Smooth muscle cell (in vitro differentiated cells): ENCODE measurements around the gene SOX15. TPM values are rescaled to one million over a fixed set of nuclear protein-coding genes. Genes with fewer than 3 reads are reported as not detected.
A peak's percentile ranks its signal among the peaks of the same experiment; 100 is the strongest.

Experiments used
- DNase-seq: peaks from one replicate; lab custom pipeline; 2025; ENCODE audit not compliant: unreplicated experiment; lab: John Stamatoyannopoulos, UW
- H2AFZ ChIP-seq: fragments of 200-600 bp; sonication (generic); 2 replicates; pipeline ENCODE4 v1.6.0; 2016; ENCODE audit warnings: antibody characterized with exemption, low read depth, mild to moderate bottlenecking
- H3F3A ChIP-seq: fragments of 200-600 bp; sonication (generic); 2 replicates; pipeline ENCODE4 v1.6.0; 2017; ENCODE audit warnings: antibody characterized with exemption, low read depth
- H3K27ac ChIP-seq: fragments of 200-600 bp; sonication (generic); 2 replicates; pipeline ENCODE4 v1.5.1; 2016; ENCODE audit warnings: low read depth, mild to moderate bottlenecking
- H3K27me3 ChIP-seq: fragments of 200-600 bp; sonication (generic); 2 replicates; pipeline ENCODE4 v1.6.1; 2016; ENCODE audit warnings: low read depth, mild to moderate bottlenecking
- H3K36me3 ChIP-seq: fragments of 200-600 bp; sonication (generic); 2 replicates; pipeline ENCODE4 v1.5.1; 2016; ENCODE audit warnings: low read depth
- H3K4me1 ChIP-seq: fragments of 200-600 bp; sonication (generic); 2 replicates; pipeline ENCODE4 v1.5.1; 2016; ENCODE audit warnings: low read depth
- H3K4me2 ChIP-seq: fragments of 200-600 bp; sonication (generic); 2 replicates; pipeline ENCODE4 v1.6.0; 2016; ENCODE audit warnings: mild to moderate bottlenecking
- H3K4me3 ChIP-seq: fragments of 200-600 bp; sonication (generic); 2 replicates; pipeline ENCODE4 v1.5.1; 2016; ENCODE audit warnings: mild to moderate bottlenecking
- H3K79me2 ChIP-seq: fragments of 200-600 bp; sonication (generic); 2 replicates; pipeline ENCODE4 v1.6.0; 2016; ENCODE audit warnings: low read depth, mild to moderate bottlenecking
- H3K9ac ChIP-seq: fragments of 200-600 bp; sonication (generic); 2 replicates; pipeline ENCODE4 v1.6.0; 2016; ENCODE audit warnings: low read depth
- H3K9me3 ChIP-seq: fragments of 200-600 bp; sonication (generic); replicated peaks from 2 replicates; pipeline ENCODE4 v1.5.1; 2016; ENCODE audit warnings: low read depth
- H4K20me1 ChIP-seq: fragments of 200-600 bp; sonication (generic); 2 replicates; pipeline ENCODE4 v1.6.0; 2016; ENCODE audit warnings: low read depth
- CTCF ChIP-seq: fragments of 200-600 bp; sonication (generic); IDR thresholded peaks from 2 replicates; pipeline ENCODE4 v1.5.1; 2017; ENCODE audit warnings: borderline replicate concordance, mild to moderate bottlenecking, antibody characterized with exemption; ENCODE audit not compliant: insufficient read depth, poor library complexity, severe bottlenecking
- WGBS: methylation state at CpG from one replicate; pipeline ENCODE4 v1.1.7; 2016; ENCODE audit warnings: low lambda C conversion rate; 5-methylcytosine and 5-hydroxymethylcytosine counted together
- polyA plus RNA-seq: library from polyadenylated mRNA; unstranded; fragments of >200 nt; fragmentation: Nextera tagmentation; extraction: Ambion mirVana; gene quantifications from 2 replicates; pipeline ENCODE4 v1.2.1, GENCODE V29; 2016
- total RNA-seq: library from RNA; depleted of rRNA; stranded (reverse); fragments of >200 nt; gene quantifications from 2 replicates; pipeline ENCODE4 v1.2.3, GENCODE V29; 2014

The SOX15 gene
- total and polyA plus RNA-seq, 2 experiments from 2014 or later: 7.3 to 16.1 TPM

DNA sequence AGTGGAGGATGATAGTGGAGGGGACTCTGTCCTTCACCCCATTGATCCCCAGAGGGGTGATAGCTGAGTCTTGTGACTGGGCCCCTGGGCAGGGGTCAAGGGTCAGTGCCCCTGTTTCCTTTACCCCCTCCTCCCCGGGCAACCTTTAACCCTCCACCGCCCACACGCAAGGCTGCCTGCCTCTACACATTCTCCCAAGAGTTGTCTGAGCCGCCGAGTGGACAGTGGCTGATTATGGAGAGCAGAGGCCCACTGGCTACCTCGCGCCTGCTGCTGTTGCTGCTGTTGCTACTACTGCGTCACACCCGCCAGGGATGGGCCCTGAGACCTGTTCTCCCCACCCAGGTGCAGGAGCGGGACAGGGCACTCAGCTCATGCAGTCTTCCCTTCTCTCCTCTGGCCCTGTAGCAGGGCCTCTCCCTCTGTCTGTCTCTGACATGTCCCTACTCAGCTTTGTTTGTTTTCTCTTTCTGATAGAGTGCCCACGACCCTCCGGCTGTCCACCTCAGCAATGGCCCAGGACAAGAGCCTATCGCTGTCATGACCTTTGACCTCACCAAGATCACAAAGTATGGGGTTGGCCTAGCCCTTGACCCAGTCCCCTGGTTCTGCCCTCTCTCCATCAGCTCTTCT lies 40.2 kb upstream of the SOX15 start, which contains the start of gene SHBG:
Gene SHBG, plus strand, starts transcription at position 197 of the 633 bp plus-strand sequence. Its CDS starts 38 bp downstream, at position 235.
- WGBS: 85% methylated on average over 13 of the region's 13 CpGs
- Histone ChIP-seq H3F3A (no peaks in the 10 kb centered on the region), H3K36me3 (no peaks in the 10 kb centered on the region), H3K79me2 (peaks cover 8% of the 10 kb centered on the region), H3K4me2 (no peak within 1 kb of the TSS), H3K4me1 (no peaks in the 10 kb centered on the region), H3K27ac (no peak within 1 kb of the TSS), H3K4me3 (no peak within 1 kb of the TSS), H3K9me3 (no peaks in the 10 kb centered on the region), H4K20me1 (no peaks in the 10 kb centered on the region), H3K9ac (no peak within 1 kb of the TSS), H3K27me3 (no peaks in the 10 kb centered on the region), H2AFZ (no peak within 1 kb of the TSS)
- DNase-seq: no peak
- no peak for TF ChIP-seq CTCF

- no peaks in the 10 kb centered on the region for H3K36me3 ChIP-seq
- no peak for TF ChIP-seq CTCF
- peak within 1 kb of the TSS; percentile 93 for H3K27ac ChIP-seq
- peak within 1 kb of the TSS; percentile 97 for H3K9ac ChIP-seq
- H3K4me2 ChIP-seq: peak within 1 kb of the TSS; percentile 87
- H3K27me3 ChIP-seq: no peaks in the 10 kb centered on the region
- no peaks in the 10 kb centered on the region for H4K20me1 ChIP-seq
- H3K9me3 ChIP-seq: no peaks in the 10 kb centered on the region
- no peaks in the 10 kb centered on the region for H3K4me1 ChIP-seq
- WGBS: 2% methylated on average over 52 of the region's 54 CpGs
- H3K79me2 ChIP-seq: peaks cover 8% of the 10 kb centered on the region
- peak within 1 kb of the TSS; percentile 82 for H2AFZ ChIP-seq
- H3K4me3 ChIP-seq: peak within 1 kb of the TSS; percentile 87
- peak; percentile 87 for DNase-seq
- H3F3A ChIP-seq: no peaks in the 10 kb centered on the region
Observed at GRCh38 chr17:7627250-7628121, 37.6 kb upstream of the SOX15 start, which contains the start of gene SAT2. Gene SAT2 (minus strand): TSS chr17:7627821. CDS start chr17:7627635, 186 bp downstream.

GRCh38 chr17:7626956-7627249 lies 37.0 kb upstream of the SOX15 start:
- Histone ChIP-seq H3K36me3 (no peaks in the 10 kb centered on the region), H3K27me3 (no peaks in the 10 kb centered on the region), H3K4me1 (no peaks in the 10 kb centered on the region), H3K9me3 (no peaks in the 10 kb centered on the region), H3K79me2 (peaks cover 8% of the 10 kb centered on the region), H3F3A (no peaks in the 10 kb centered on the region), H3K4me2 (peak overlapping the region; percentile 87), H2AFZ (peak overlapping the region; percentile 82), H4K20me1 (no peaks in the 10 kb centered on the region), H3K9ac (peak overlapping the region; percentile 97), H3K4me3 (peak overlapping the region; percentile 87), H3K27ac (peak overlapping the region; percentile 93)
- DNase-seq: no peak
- 21% methylated on average over 6 of the region's 6 CpGs for WGBS
- no peak for TF ChIP-seq CTCF
